CD4-positive, alpha-beta T cell (primary cell): ENCODE measurements around the gene KIF26B. TPM values are rescaled to one million over a fixed set of nuclear protein-coding genes. Genes with fewer than 3 reads are reported as not detected.

Experiments used
- ATAC-seq: fragments of 200-7000 bp; cut with Tn5 transposase; one replicate; pipeline ENCODE4 v1.10.0; 2022; ENCODE audit warnings: mild to moderate bottlenecking; ENCODE audit not compliant: poor library complexity
- CTCF ChIA-PET: fragments of 350-600 bp; sonication (Branson Sonifier 250); formaldehyde crosslinking; loops from one replicate; lab custom pipeline; 2021; ENCODE audit warnings: antibody characterized with exemption, inconsistent platforms; lab: Charles Lee
- POLR2A ChIA-PET: fragments of 350-600 bp; sonication (Branson Sonifier 250); formaldehyde crosslinking; loops from one replicate; lab custom pipeline; 2021; ENCODE audit warnings: antibody characterized with exemption, inconsistent platforms; lab: Charles Lee
- DNase-seq, 14 experiments: peaks; one replicate each; pipeline ENCODE4 v3.0.0-alpha.2; 2013 to 2020; ENCODE audit warnings: mixed read lengths in 2 of 14
- H3K27ac ChIP-seq, 2 donors: one replicate each; pipeline versions ENCODE4 v1.5.1 to v1.7.0; 2013; ENCODE audit warnings: low read length in 2 of 2, low read depth in 1 of 2, mild to moderate bottlenecking in 1 of 2
- H3K27me3 ChIP-seq, 2 experiments: 1 replicate in 1 of 2; 2 replicates in 1 of 2; pipeline versions ENCODE4 v1.6.1 to v1.7.0; 2013; ENCODE audit warnings: low read length in 2 of 2, control low read depth in 1 of 2, mild to moderate bottlenecking in 1 of 2, moderate library complexity in 1 of 2; ENCODE audit not compliant: insufficient read depth in 2 of 2, control insufficient read depth in 1 of 2
- H3K36me3 ChIP-seq: one replicate; pipeline ENCODE4 v1.6.1; 2013; ENCODE audit warnings: low read length, control low read depth; ENCODE audit not compliant: insufficient read depth
- H3K4me1 ChIP-seq: one replicate; pipeline ENCODE4 v1.6.1; 2013; ENCODE audit warnings: low read length, control low read depth; ENCODE audit not compliant: insufficient read depth
- H3K4me3 ChIP-seq: one replicate; pipeline ENCODE4 v1.5.1; 2013; ENCODE audit warnings: mild to moderate bottlenecking, low read length, moderate library complexity
- H3K9me3 ChIP-seq, 2 experiments: 1 replicate in 1 of 2; 2 replicates in 1 of 2; pipeline versions ENCODE4 v1.6.1 to v1.7.0; 2013; ENCODE audit warnings: low read length in 2 of 2, mild to moderate bottlenecking in 2 of 2, control low read depth in 1 of 2, moderate library complexity in 1 of 2; ENCODE audit not compliant: control insufficient read depth in 1 of 2, insufficient read depth in 1 of 2
- H3K27ac Mint-ChIP-seq: one replicate; pipeline ENCODE4 v1.8.0; 2020; ENCODE audit warnings: mixed read lengths
- H3K27me3 Mint-ChIP-seq: one replicate; pipeline ENCODE4 v1.8.0; 2021; ENCODE audit warnings: mixed read lengths
- H3K36me3 Mint-ChIP-seq: one replicate; pipeline ENCODE4 v1.8.0; 2021; ENCODE audit warnings: low read depth, mixed read lengths
- H3K4me1 Mint-ChIP-seq: one replicate; pipeline ENCODE4 v1.8.0; 2021; ENCODE audit warnings: low read depth, mixed read lengths
- H3K4me3 Mint-ChIP-seq: one replicate; pipeline ENCODE4 v1.8.0; 2020; ENCODE audit warnings: mild to moderate bottlenecking, mixed read lengths
- H3K9me3 Mint-ChIP-seq: one replicate; pipeline ENCODE4 v1.8.0; 2020; ENCODE audit warnings: mixed read lengths
- CTCF ChIP-seq: fragments of 200-600 bp; IDR thresholded peaks from one replicate; pipeline ENCODE4 v1.8.0; 2022; ENCODE audit warnings: antibody characterized with exemption, mild to moderate bottlenecking
- intact Hi-C, 2 experiments: fragments of 100-400 bp; cut with DNase I in 1 of 2; cut with micrococcal nuclease in 1 of 2; formaldehyde crosslinking; loops; one replicate each; pipeline versions ENCODE4 v1.15.1 to v1.9.0; 2023 to 2025; cut with DNase I, micrococcal nuclease
- total RNA-seq, 174 experiments: library from RNA in 2 of 174; stranded (reverse) in 2 of 174; gene quantifications; one replicate each; pipeline ENCODE4 v1.2.3 and lab custom pipeline; 2021 to 2026

Gene KIF26B
- total RNA-seq, 2 experiments from 2014 or later: 0.03 TPM; not detected in 1

GRCh38 chr1:245201201-245201600 lies 46.4 kb downstream of the KIF26B start:
- CTCF ChIA-PET: no interaction called here
- peaks cover 5% of the 10 kb centered on the region for H3K4me1 Mint-ChIP-seq
- no peak for DNase-seq
- Histone ChIP-seq H3K27me3 (peaks cover 3 to 6% of the 10 kb centered on the region in 2 experiments), H3K4me3 (no peak overlapping the region), H3K9me3 (peaks cover 3 to 8% of the 10 kb centered on the region in 2 experiments), H3K36me3 (no peaks in the 10 kb centered on the region), H3K4me1 (no peaks in the 10 kb centered on the region), H3K27ac (no peak overlapping the region)
- no peak for TF ChIP-seq CTCF
- intact Hi-C loops: no loop called here
- H3K36me3 Mint-ChIP-seq: no peaks in the 10 kb centered on the region
- peaks cover 3% of the 10 kb centered on the region for H3K9me3 Mint-ChIP-seq
- POLR2A ChIA-PET: no interaction called here
- no peak for ATAC-seq
- peaks cover 19% of the 10 kb centered on the region for H3K27me3 Mint-ChIP-seq
- no peak overlapping the region for H3K4me3 Mint-ChIP-seq
- H3K27ac Mint-ChIP-seq: no peak overlapping the region

- Histone ChIP-seq H3K27me3 (peaks cover 3 to 6% of the 10 kb centered on the region in 2 experiments), H3K4me3 (no peak overlapping the region), H3K9me3 (peaks cover 9 to 12% of the 10 kb centered on the region in 2 experiments), H3K36me3 (no peaks in the 10 kb centered on the region), H3K4me1 (no peaks in the 10 kb centered on the region), H3K27ac (no peak overlapping the region)
- DNase-seq: no peak
- peaks cover 19% of the 10 kb centered on the region for H3K27me3 Mint-ChIP-seq
- CTCF ChIA-PET: no interaction called here
- TF ChIP-seq CTCF: no peak
- H3K9me3 Mint-ChIP-seq: peaks cover 7% of the 10 kb centered on the region
- POLR2A ChIA-PET: no interaction called here
- H3K36me3 Mint-ChIP-seq: no peaks in the 10 kb centered on the region
- H3K4me3 Mint-ChIP-seq: no peak overlapping the region
- peaks cover 5% of the 10 kb centered on the region for H3K4me1 Mint-ChIP-seq
- intact Hi-C loops: no loop called here
- no peak for ATAC-seq
- no peak overlapping the region for H3K27ac Mint-ChIP-seq
These were observed 47.0 kb downstream of the KIF26B start for GRCh38 chr1:245201827-245202226.

DNA sequence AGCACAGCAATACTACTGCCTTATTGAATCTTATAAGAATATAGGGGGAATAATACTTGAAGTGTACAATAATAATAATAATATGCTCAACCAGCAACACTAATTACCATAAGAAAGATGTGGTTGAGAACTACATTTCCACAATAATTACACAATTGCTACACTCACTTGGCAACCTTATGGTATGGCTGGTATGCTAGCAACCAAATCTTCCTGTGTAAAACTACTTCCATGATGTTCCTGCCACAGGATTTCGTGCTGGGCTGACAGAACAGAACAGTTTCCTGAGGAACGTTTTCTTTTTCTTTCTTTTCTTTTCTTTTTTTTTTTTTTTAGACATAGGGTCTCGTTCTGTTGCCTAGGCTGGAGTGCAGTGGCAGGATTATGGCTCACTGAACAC lies 50.6 kb downstream of the KIF26B start:
- Mint-ChIP-seq H3K36me3 (no peaks in the 10 kb centered on the region), H3K9me3 (peaks cover 9% of the 10 kb centered on the region), H3K4me3 (no peak overlapping the region), H3K27ac (no peak overlapping the region), H3K4me1 (peaks cover 5% of the 10 kb centered on the region), H3K27me3 (peaks cover 17% of the 10 kb centered on the region)
- Histone ChIP-seq H3K27ac (no peak overlapping the region), H3K9me3 (peaks cover 24 to 42% of the 10 kb centered on the region in 2 experiments), H3K4me1 (no peaks in the 10 kb centered on the region), H3K36me3 (no peaks in the 10 kb centered on the region), H3K4me3 (no peak overlapping the region), H3K27me3 (peaks cover 0 to 6% of the 10 kb centered on the region in 2 experiments)
- no peak for DNase-seq
- no peak for ATAC-seq
- intact Hi-C loops: no loop called here
- CTCF ChIA-PET: no interaction called here
- TF ChIP-seq CTCF: no peak
- POLR2A ChIA-PET: no interaction called here
